Dedifferentiated amniotic fluid mesenchymal stem cell (primary cell): ENCODE measurements around the gene DGKZ.

ENCODE experiments used
- DNase-seq: peaks from one replicate; pipeline ENCODE4 v3.0.0-alpha.2; 2016; ENCODE audit errors: extremely low spot score

DGKZ gene

DNA sequence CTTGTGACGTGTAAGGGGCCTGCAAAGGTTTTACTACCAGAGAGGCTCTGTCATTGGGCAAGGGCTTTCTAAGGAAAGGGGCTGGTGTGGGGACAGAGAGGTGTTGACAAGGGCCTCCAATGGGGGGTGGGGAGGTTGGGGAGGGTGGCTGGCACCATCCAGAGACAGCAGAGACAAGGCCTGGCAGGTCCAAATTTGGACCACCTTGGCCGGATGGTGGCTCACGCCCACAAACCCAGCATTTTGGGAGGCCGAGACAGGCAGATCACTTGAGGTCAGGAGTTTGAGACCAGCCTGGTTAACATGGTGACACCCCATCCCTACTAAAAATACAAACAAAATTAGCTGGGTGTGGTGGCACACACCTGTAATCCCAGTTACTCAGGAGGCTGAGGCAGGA lies 46.5 kb downstream of the DGKZ start:
- no peak for DNase-seq

DNA sequence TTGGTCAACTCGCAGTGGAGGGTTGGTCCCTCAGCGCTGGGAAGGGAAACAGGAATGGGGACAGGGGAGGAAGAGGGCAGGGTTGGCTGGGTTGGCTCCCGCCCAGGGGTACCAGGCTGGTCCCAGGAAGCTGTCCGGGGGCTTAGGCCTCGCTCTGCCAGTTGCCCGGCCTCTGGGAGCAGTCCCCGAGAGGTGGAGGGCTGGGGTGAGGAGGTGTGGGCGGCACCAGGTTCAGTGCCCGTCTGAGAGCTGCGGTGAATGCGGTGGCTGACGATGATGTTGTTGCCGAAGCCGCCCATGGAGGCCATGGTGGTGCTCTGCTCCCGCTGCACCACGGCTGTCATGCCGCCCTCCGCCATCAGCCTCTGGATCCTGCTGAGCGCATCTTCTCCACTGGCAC lies 50.3 kb downstream of the DGKZ start:
- DNase-seq: no peak

DNA sequence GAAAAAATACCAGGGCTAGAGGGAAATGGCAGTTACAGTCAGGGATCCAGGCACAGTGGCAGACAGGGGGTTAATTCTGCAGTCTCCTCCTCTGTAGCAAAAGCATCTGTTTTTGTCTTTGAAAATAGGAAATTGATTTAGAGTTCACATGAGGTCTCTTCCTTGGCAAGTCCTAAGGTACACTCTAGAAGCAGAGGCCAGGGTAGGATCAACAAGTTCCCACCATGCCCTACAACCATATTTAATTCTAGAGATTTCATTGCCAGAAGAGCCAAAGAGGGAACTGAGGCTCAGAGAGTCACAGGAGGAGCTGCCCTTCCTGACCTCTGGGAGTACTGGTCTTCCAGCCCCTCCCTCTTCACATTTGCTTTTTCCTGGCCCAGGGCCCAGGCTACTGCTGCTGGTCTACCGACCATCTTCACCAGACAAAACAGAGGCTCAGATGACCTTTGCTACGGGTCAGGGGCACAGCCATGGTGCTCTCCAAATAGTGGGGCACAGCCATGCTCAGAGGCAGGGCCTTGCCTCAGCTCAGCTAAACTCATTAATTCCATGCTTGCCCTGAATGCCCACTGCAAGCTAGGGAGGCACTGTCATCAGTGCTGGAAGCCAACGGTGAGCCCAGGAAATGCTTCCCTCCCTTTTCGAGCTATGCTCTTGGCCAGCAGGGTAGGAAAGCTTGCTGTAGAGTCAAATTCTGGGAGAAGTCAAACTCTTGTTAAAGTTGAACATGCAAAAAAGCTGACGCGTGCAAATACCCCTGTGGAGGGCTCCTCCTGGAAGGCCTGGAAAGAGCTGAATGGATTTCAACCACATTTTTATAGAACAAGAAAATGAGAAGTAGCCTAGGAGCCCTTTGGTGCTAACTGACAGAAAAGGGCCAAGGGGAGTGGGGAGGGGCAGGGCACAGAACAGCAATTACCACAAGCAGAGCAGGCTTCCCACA lies 56.0 kb downstream of the DGKZ start:
- DNase-seq: no peak

DNA sequence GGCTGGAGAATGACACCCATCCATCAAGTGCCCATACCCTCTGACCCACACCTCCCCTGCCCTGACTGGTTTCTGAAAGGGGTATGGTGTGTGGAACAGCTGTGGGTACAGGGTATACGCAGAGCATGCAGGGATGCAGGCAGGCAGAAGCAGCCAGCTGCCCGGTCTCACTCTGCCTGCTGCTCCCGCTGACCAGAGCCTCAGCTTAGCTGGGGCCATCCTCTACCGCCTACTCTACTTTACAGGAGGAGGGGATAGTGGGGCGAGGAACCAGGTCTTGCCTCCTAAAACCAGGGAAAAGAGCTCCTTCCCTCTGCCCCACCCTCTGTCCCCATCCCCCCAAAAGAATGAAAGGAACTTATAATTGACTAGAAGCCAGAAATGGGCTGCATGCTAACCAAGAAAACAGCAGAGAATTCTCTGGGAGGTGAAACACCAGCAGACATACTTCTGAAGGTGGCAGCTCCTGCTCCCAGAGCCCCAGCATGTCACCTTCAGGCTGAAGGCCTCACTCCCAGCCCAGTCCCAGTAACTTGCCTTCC lies 57.3 kb downstream of the DGKZ start:
- no peak for DNase-seq

DNA sequence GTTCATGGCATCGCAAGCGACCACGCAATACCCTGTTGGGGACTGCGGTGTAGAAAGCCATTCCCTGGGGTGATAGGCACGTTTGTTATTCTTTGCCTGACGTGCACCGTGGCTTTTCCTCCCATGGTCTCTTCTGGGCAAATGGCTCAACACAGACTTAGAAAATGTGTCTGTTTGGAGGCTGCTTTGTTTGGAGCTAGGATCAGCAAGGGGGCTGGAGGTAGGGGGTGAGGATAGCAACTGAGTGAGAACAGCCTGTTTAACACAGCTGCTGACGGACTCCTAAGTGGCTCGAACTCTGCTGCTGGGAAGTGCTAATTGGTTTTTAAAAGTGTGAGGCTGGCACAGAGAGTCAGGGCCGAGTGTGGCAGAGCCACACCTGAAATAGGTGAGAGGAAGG lies 60.4 kb downstream of the DGKZ start:
- no peak for DNase-seq

DNA sequence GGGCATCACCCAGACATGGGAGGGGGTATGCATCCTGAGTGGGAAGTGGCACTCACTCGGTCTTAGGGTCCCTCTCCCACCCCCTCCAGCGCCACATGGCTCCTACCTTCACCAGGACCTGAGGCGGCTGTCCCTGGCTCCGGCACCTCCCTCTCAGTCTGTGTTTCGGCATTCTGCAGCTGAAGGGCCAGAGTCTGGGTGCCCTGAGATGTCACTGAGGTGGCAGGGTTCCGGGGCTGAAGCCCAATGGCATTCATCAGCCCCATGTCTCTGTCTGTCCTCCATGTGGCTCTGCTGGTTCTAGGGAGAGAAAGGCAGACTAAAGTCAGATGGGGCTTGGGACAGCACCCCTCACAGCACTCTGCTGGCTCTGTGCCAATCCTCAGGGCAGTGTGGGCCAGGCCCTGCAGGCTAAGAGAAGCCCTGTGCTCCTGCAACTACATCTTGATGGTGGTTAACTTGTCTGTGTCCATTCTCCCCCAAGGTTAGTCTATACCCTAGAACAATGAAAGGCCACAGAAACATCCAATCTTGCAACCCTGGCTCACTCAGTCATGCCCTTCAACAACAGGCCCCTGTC lies 61.2 kb downstream of the DGKZ start:
- DNase-seq: no peak

DNA sequence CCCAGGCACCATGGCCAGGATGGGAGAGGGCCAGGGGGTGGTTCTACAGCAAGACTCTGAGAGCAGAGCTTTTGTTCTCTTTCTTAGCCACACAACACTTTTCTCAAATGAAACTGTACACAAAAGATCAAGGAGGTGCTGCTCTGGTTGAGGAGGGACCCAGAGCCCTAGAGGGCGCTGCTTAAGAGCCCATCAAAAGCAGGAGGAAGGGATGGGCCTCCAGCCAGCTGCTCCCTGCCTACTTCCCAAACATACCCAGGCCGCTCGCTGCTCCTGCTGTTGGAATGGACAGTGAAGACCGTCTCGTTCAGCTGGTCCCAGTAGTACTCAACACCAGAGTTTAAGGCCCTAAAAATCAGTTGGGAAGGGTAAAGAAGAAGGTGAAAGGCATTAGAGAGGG lies 62.8 kb downstream of the DGKZ start:
- DNase-seq: no peak

DNA sequence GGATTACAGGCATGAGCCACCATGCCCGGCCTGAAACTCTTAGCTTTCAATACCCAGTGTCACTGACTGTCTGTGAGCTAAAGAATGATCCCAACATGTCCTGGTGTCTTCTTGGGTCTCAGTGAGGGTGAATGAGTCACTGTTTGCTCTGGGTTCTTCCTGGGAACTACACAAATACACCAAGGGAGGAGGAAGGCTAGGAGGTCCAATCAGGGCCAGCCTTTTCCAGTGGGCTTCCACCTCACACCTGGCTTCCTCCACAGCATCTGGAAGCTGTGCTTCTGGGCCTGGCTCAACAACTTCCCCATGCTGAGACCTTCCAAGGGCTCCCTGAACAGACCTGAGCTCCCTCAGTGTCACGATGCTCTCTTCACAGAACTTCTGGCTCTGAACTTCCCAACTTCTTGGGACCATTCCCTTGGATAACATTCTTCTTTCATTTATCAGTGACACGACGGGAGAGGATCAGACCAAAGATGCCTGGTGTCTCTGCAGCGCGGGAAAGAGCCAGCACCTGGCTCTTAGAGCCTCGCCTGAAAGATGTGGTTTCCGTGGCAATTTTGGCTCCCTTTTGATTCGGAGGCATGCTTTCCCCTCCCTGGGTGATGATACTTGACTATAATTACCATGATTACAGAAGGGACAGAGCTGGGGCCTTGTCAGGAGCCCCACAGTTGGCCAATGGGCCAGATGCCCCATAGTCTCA lies 66.7 kb downstream of the DGKZ start:
- DNase-seq: no peak

DNA sequence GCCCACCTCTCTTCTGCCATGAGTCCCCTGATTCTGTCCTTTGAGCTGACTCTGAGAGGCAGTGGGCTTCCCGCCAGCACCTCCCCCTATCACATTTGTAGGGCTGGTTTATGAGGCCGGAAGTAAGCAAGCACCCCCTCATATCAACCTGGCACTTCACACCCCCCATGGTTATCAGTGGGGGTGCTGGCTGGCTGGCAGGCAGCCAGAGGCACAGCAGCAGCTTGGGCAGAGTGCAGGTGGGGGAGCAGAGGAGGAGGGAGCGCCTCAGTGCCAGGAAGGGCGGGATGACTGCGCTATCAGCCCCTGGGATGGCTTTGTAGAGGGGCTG lies 67.2 kb downstream of the DGKZ start:
- DNase-seq: no peak

DNA sequence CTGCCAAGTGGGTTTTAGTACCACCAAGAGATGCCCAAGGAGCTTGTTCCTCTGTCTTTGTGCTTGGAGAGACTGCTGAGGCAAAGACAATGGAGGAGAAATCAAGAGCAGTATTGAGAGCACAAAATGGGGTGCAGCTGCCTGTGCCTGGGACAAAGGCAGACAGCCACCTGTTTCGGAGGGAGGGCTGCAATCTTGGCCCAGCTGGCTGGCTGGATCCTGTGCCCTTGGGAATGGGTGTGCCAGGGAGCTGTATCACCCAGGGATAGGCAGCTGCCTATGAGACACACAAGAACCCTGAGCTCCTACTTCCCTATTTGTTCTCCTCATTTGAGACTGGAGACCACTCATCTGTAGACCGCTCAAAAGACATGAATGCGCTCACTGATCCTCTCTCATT lies 67.6 kb downstream of the DGKZ start:
- DNase-seq: no peak

DNA sequence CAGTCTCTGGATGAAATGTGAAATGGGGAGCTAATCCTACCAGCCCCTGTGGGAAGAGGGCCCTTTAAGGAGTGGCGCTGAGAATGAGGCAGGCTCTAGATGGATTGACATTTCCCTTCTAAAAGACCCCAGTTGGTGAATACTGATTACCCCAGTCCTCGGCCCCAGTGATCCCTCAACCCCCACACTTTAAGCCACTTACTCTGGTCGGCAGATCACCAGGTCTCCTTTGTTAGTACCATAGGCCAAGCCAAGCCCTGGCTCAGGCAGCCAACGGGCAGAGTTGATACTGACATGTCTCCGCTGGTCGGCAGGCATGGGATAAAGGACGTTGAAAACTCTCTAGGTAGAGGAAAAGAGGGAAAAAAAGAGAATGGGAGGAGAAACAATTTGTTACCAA lies 70.4 kb downstream of the DGKZ start:
- no peak for DNase-seq

DNA sequence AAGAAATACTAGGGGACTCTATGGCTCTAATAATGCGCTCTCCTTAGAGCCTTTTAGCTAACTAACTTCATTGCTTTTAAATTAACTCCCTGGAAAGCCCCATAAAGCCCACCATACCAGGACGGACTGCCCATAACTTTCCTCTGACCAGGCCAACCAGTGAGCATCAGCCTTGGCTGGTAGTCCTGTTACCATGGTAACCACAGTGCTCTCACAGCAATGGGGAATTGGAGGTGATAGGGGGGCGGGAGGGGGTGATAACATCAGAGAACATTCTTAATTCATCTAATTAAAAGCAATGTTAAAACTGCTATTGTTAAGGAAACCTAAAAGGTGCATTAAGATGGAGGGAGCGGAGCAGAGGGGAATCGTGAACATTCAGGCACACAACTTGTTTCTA lies 71.5 kb downstream of the DGKZ start:
- no peak for DNase-seq

DNA sequence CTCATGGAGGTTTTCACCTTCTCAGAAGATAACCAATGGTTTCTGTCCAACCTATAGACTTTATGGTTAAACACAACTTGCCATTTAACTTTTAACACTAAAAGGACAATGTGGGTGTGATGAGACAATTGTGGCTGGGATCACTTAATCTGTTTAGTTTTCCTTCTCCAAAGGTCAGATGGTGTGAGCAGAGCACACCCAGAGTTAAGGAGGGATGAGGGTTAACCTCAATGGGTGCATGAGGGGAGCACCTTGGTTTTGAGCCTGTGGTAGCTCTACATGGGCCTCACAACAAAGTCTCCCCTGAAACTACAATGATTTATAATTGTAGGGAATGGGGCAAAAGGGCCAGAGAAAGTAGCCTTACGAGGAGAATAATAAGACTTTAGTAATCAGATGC lies 73.2 kb downstream of the DGKZ start:
- DNase-seq: no peak

DNA sequence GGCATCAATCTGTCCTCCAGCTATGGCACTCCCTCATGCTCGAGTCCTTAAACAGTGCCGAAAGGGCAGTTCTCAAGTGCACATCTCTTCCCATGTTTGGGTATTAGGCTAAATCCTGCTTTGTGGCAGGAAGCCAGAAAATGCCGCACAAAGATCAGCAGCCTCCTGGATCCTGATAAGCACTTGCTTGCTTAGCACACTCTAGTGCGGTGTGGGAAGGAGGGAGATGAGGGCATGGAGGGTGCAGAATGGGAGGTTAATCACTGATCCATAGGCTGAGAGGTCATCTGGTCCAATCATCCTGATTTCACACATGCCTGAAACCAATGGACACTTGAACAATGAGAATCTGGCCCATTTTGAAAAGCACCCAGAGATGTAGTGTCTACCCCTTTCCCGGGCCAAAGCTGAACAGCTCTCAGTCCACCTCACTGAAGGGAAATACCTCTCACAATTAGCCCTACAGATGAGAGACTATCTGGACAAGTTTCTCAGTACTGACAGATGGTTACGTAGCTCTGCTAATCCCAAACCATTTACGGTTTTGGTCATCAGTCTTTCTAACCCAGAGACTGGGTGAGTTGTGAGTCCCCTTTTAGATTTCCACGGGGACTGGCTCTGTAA lies 74.1 kb downstream of the DGKZ start:
- DNase-seq: no peak

DNA sequence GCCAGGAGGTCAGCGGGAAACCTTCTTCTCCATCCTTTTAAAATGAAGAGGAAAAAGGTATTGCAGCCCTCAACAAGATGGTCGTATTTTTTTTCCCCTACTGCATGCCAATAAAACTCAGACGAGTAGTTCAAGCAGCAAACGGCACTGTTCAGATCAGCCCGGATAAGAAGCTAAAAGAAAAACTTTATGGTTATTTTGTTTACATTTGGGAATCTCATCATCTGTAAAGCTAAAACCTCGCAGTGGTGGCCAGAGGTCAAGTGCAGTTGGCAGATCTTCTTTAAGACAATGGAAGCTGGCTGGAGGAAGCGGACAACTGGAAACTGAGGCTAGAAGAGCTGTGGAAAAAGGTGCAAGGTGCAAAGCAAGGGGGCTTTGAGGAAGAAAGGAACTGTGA lies 75.3 kb downstream of the DGKZ start:
- no peak for DNase-seq

DNA sequence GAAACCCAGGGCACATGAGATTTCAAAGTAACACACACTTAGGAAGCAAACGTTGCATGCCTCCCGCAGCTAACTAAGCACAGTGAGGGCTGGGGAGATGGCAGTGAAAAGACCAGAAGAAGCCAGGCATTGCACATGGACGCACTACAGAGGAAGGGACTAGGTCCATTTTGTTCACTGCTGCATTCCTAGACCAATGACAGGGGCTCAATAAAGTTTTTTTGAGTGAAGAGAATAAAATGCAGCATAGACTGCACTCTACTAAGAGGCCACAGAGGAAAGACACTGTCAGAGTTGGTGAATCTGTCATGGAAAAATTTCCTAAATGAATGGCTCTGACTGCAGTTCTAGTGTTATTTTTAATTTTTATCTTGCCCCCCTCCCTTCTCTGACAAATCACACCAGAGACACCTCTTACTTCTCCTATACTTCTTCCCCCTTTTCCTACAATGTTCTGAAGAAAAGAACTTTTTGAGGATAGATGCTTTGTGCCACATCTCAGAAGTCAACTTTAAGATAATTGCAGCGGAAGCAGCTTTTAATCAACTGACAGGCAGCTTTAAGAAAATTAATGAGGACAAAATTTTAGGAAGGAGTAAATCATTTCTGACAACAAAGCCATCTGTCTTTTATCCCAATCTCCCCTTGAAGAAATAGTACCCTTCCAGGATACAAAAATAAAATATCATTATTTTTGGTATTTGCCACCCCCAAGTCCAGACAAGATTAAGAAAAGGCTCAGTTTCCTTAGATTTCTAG lies 79.1 kb downstream of the DGKZ start:
- DNase-seq: no peak

DNA sequence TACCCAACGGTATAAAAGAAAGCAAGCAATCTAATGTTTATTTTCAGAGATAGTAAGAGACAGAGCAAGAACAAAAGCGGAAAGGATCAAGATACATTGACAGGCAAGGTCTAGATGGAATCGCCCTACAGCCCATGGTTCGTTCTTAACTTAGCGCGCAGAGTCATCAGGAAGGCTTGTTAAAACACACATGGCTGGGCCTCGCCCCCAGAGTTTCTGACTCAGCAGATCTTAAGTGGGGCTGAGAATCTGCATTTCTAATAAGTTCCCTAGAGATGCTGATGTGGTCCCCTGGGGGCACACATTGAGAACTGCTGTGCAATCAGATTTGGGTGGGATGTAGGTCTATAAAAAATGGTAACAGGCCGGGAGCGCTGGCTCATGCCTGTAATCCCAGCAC lies 80.1 kb downstream of the DGKZ start:
- no peak for DNase-seq

DNA sequence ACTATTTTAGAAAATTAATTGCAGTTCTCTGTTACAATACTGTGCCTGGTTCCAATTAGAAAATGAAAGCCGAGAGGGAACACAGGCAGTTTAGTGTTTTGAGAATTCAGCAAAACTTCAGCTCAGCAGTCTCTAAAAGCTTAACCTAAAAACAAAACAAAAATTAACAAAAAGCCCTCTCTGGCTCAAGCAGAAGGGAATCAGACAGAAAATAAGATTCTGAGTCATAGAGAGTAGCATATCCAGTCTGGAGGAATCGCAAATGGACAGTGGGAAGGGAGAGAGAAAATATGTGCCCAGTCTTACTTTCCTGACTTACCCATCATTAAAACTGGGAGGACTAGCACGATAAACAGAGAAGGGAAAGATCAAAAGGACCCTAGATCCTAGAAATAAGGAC lies 82.5 kb downstream of the DGKZ start:
- no peak for DNase-seq
